ENCODE results near the gene MEF2C.
A peak's percentile ranks its signal among the peaks of the same experiment; 100 is the strongest.

Gene MEF2C

DNA sequence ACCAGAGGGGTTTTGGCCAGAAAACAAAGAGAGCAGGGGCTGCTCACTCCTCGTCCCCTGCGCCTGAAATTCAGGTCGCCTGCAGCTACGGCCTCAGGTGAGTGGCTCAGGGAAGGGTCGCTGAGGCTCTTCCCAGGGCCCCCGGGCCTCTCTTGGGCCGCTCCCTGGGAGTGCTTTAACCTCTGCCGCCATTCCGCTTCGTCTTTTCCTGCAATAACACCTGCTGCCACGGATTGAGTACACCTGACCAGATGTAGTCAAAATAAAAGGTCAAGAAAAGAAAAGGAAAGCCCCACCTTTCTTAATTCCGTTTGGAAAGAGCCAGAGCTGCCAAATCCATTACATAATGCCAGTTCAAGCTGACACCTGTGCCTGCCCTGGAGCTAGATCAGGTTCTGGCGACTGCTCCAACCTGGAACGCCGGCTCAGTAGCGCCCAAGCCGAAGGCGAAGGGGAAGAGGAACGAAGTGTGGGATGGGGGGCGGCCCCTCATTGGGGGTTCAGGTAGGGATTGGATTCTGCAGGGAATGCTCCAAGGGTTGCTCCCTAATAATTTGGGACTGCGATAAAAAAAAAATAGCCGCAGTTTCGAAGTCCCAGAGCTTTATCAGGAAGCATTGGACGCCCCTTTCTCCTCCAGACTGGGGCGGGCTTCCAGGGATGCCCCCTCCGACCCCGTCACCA lies 193.9 kb downstream of the MEF2C start:
- no peak for DNase-seq (ENCODE audit: low read depth in 2 of 2)

- DNase-seq (ENCODE audit: low read depth in 2 of 2), result no peak
These were observed 194.6 kb downstream of the MEF2C start for GRCh38 chr5:88688156-88688983.

DNA sequence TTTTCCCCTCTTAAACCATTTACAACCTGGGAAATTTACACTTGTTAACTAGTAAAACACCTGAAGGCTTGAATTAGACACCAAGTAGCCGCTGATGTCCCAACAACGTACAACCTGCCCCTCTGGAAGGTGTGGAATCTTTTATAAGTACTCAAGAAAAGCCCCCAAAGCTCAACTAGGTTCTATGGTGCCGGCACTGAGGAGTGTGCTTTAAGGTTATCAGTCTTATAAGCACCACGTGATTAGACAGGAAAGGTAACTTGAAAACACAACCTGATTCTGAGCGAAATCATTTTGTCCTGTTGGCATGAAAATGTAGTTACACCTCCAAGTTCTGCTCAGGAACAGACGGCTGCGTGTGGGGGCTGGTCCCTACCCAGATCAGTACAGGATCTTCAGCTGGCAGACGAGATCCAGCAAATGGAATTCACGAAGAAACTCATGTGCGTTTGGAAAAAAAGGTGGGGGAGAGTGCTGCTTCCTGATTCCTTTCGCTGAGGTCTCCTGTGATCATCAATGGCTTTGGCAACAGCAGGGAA lies 195.5 kb downstream of the MEF2C start:
- no peak for DNase-seq (ENCODE audit: low read depth in 2 of 2)

- no peak for DNase-seq (ENCODE audit: low read depth in 2 of 2)
These were observed 196.3 kb downstream of the MEF2C start for GRCh38 chr5:88686726-88687125.

- no peak for DNase-seq (ENCODE audit: low read depth in 2 of 2)
These were observed 197.1 kb downstream of the MEF2C start for GRCh38 chr5:88685591-88686541.

- DNase-seq (ENCODE audit: low read depth in 2 of 2), result no peak
These were observed 199.4 kb downstream of the MEF2C start for GRCh38 chr5:88683506-88684135.

- DNase-seq (ENCODE audit: low read depth in 2 of 2), result no peak
These were observed 200.1 kb downstream of the MEF2C start for GRCh38 chr5:88682881-88683361.

- DNase-seq (ENCODE audit: low read depth in 2 of 2), result no peak
These were observed 200.9 kb downstream of the MEF2C start for GRCh38 chr5:88682131-88682530.

DNA sequence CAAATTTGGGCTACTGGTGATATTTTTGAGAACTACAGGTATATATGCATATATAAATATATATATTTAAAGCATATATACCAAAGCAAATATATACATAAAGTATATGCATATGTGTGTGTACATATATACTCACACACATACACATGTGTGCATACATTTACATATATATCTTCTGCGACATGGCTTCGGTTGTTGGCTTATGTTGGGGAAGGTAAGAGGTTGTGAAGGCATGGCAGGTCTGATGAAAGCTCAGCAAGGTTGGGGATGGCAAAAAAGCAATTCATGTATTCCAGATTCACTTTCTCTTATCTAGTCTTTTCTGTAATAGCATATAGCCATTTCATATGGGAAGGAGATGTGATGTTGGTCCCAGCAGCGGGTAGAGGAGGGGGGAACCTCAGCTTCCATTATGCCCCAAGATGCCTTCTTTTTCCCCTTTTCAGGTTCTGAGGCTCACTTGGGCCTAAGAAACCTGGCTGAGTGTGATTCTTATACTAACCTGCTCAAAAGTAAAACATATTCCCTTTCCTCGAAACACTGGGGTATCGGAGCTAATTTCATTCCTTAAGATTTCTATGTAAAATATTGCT lies 201.7 kb downstream of the MEF2C start:
- no peak for DNase-seq (ENCODE audit: low read depth in 2 of 2)

GRCh38 chr5:88680253-88681132 lies 202.5 kb downstream of the MEF2C start:
- peak; percentile 47 to 56 for DNase-seq (ENCODE audit: low read depth in 2 of 2)

DNA sequence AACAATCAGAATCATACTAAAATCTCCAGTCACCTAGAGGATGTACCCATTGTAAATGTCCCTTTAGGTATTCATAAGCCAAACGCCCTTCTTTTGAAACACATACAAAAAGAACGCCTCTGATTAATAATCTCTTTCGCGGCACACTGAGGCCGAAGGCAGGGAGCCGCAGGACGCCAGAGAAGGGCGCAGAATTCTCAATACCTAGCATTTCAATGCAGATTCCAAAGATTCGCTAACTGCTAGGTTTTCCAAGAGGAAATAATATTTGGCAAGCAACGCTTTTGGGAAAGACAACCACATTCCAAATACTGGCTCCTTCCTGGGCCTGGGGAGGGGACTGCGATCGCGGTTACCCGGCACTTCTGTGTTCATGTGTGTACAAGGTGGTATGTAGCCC lies 203.3 kb downstream of the MEF2C start:
- DNase-seq (ENCODE audit: low read depth in 2 of 2), result no peak

DNA sequence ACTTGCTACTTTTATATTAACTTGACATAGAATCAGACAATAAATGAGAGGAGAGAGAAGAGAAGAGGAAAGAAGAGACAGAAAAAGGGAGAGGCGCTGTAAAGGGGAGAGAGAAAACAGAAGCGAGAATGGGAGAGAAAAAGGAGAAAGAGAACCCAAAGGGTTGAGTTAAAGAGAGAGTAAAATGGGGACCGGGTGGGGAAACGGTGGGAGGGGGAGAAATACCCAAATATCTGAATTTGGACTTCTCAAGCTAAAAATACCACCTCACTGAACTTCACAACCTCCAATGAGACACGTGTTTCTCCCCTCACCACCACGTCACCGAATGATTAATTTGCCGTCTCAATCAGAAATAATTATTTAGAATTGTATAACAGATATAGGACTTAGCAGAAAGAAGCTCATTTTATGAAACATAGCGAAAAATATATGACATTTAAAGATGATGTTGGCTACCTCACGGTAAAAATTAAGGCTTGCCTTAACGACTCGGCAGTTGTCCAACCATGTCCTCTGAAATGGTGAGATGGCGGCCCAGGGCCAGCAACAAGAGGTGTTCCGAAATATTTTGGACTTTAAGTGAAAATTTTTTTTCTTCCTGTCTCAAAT lies 204.1 kb downstream of the MEF2C start:
- DNase-seq (ENCODE audit: low read depth in 2 of 2), result no peak

- no peak for DNase-seq (ENCODE audit: low read depth in 2 of 2)
These were observed 204.8 kb downstream of the MEF2C start for GRCh38 chr5:88677943-88678769.

DNA sequence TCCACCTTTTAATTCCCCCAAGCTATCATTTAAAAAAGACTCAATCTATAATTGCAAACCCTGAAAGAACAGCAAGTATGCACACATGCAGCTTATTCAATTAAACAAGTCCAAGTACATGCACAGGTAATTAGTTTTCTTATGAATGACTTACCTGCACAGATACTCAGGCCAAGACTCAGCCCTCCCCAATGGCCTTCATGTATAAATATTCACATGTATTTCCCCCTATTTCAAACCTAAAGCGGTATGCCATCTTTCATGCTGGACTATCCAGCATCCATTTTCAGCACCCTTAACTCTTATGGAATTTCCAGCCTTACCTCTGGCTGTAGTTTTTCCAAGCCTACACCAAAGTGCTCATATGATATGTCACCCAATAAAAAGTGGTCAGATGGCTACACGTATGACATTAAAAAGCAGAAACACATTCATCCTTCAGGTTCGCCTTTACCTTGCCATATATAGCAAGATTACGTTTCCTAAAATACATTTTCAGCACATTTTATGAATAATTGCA lies 205.5 kb downstream of the MEF2C start:
- no peak for DNase-seq (ENCODE audit: low read depth in 2 of 2)

DNA sequence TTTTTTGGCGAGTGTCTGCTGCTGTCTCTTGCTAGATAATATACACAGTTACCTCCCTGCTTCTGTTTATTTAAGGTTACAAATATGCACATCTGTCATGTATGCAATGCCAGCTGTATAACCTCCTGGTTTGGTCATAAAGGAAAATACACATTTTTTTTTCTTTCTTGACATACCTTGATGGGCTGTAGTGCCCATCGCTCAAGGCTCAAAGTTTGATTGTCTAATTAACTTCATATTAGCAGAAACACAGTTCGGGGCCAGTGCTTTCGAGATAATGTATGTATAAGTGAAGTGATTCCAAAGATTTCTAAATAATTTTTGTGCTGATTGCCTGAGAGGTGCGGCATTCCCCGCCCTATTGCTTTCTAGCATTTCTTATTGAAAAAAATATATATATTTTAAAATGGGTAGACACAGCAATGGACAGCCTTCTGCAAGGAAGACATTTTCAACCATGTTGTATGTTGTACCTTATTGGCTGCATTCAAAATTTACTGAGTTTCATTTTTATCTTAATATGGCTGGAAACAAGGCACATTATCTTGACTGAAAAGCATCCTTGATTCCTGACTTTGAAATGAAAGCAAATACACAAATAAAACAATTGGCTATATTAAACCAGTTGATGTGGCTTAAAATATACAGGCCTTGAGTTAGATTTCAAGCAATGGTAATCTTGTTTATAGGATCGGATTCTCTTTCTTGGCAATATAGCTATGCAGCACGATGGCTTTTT lies 206.2 kb downstream of the MEF2C start:
- no peak for DNase-seq (ENCODE audit: low read depth in 2 of 2)

GRCh38 chr5:88675708-88676636 lies 207.0 kb downstream of the MEF2C start:
- DNase-seq (ENCODE audit: low read depth in 2 of 2), result no peak

Measured in activated CD8-positive, alpha-beta memory T cell treated with anti-CD3 and anti-CD28 coated beads for 4 hours (primary cell).